SK-N-SH treated with all-trans-retinoic acid at 6 μM for 48 hours (cell line): ENCODE data around the gene DNM1.

ENCODE experiments used
- ARNTL ChIP-seq: fragments of 450-650 bp; formaldehyde crosslinking; IDR thresholded peaks from 2 replicates; pipeline ENCODE4 v1.5.0; 2020; ENCODE audit warnings: low read depth, mild to moderate bottlenecking, moderate library complexity, borderline replicate concordance
- ISL1 ChIP-seq: fragments of 250-450 bp; sonication (Bioruptor Pico); IDR thresholded peaks from 2 replicates; pipeline ENCODE4 v2.1.2; 2022; ENCODE audit warnings: mild to moderate bottlenecking, moderate library complexity
- POU6F1 ChIP-seq: fragments of 250-450 bp; sonication (Bioruptor Pico); IDR thresholded peaks from 2 replicates; pipeline ENCODE4 v1.8.0; 2021; ENCODE audit warnings: low read depth, mild to moderate bottlenecking, moderate library complexity, borderline replicate concordance
- ZFP30 ChIP-seq: fragments of 450-650 bp; formaldehyde crosslinking; IDR thresholded peaks from 2 replicates; pipeline ENCODE4 v1.5.0; 2022; ENCODE audit warnings: mild to moderate bottlenecking, moderate library complexity
- TF ChIP-seq, protein P1 (sequence below): fragments of 250-450 bp; sonication (Bioruptor Pico); IDR thresholded peaks from 2 replicates; pipeline ENCODE4 v1.8.0; 2020; ENCODE audit warnings: mild to moderate bottlenecking, moderate library complexity, borderline replicate concordance

GRCh38 chr9:128162215-128163026, 40.8 kb upstream of the DNM1 start:
- TF ChIP-seq ZFP30 (CRISPR knock-in tag) (no peak), POU6F1 (CRISPR knock-in tag) (no peak), ARNTL (CRISPR knock-in tag) (no peak), ISL1 (CRISPR knock-in tag) (no peak)
- TF ChIP-seq, protein P1, sequence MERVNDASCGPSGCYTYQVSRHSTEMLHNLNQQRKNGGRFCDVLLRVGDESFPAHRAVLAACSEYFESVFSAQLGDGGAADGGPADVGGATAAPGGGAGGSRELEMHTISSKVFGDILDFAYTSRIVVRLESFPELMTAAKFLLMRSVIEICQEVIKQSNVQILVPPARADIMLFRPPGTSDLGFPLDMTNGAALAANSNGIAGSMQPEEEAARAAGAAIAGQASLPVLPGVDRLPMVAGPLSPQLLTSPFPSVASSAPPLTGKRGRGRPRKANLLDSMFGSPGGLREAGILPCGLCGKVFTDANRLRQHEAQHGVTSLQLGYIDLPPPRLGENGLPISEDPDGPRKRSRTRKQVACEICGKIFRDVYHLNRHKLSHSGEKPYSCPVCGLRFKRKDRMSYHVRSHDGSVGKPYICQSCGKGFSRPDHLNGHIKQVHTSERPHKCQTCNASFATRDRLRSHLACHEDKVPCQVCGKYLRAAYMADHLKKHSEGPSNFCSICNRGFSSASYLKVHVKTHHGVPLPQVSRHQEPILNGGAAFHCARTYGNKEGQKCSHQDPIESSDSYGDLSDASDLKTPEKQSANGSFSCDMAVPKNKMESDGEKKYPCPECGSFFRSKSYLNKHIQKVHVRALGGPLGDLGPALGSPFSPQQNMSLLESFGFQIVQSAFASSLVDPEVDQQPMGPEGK: no peak
